Adrenal gland (tissue), 5 donors: ENCODE measurements around the gene CDKN2B.

Experiments used
- CTCF ChIP-seq, 6 experiments: fragments of 450-650 bp in 4 of 6; fragments of 200-600 bp in 2 of 6; sonication (generic) in 1 of 6; IDR thresholded peaks; 1 replicate in 5 of 6; 2 replicates in 1 of 6; pipeline versions ENCODE4 v1.5.1 to v1.8.0; 2016 to 2021; ENCODE audit warnings: antibody characterized with exemption in 6 of 6, mild to moderate bottlenecking in 2 of 6, moderate library complexity in 1 of 6
- POLR2A ChIP-seq, 2 donors: fragments of 450-650 bp; IDR thresholded peaks; one replicate each; pipeline ENCODE4 v1.6.1; 2017; ENCODE audit warnings: antibody characterized with exemption in 2 of 2, mild to moderate bottlenecking in 2 of 2, moderate library complexity in 1 of 2
- donor health status: DM: no; HTN: no; CAD: no.

DNA sequence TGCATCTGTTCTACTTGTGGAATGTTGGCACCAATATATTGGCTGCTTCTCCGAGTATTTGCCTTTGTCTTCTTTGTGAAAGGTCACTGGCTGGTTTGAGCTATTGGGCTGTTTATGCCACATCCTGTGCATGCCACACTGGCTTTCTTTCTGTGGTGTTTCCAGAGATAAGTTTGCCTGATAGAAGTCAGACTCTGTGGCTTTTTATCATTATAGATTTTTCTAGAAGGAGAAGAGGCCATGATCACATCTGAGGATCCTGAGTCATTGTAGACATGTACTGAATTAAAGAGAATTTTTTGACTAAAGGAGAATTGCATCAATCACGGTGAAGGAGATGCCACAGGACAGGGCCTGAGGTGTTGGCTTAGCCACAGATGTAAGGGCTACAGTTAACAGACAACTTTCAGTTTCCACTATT lies 26.5 kb upstream of the CDKN2B start:
- TF ChIP-seq CTCF (IDR thresholded peaks at IDR 0.05) (no peak), POLR2A (IDR thresholded peaks at IDR 0.05) (no peak)
